GM18870 (cell line): ENCODE data around the gene RDH14.

Experiments used
- ATAC-seq: cut with Tn5 transposase; IDR thresholded peaks from one replicate; pipeline ENCODE4 v1.9.1; 2021; ENCODE audit warnings: moderate library complexity; ENCODE audit not compliant: unreplicated experiment

The RDH14 gene

GRCh38 chr2:18566145-18566769, 5.8 kb upstream of the RDH14 start:
- ATAC-seq, result no peak

- peak; percentile 17 for ATAC-seq
Observed at GRCh38 chr2:18560797-18561085, 288 bp upstream of the RDH14 start.

- ATAC-seq, result no peak
Observed at GRCh38 chr2:18559531-18560030, 872 bp downstream of the RDH14 start.

- ATAC-seq, result no peak
Observed at GRCh38 chr2:18558458-18558857, 2.0 kb downstream of the RDH14 start.

- ATAC-seq, result no peak
Observed at GRCh38 chr2:18557121-18557520, 3.3 kb downstream of the RDH14 start.

GRCh38 chr2:18552351-18553077, 7.9 kb downstream of the RDH14 start:
- no peak for ATAC-seq

- ATAC-seq, result no peak
Observed at GRCh38 chr2:18551623-18552022, 8.8 kb downstream of the RDH14 start.

GRCh38 chr2:18551169-18551568, 9.3 kb downstream of the RDH14 start:
- ATAC-seq, result no peak

- ATAC-seq, result no peak
Observed at GRCh38 chr2:18550433-18550832, 10.0 kb downstream of the RDH14 start.

GRCh38 chr2:18549083-18549482, 11.4 kb downstream of the RDH14 start:
- no peak for ATAC-seq

- no peak for ATAC-seq
Observed at GRCh38 chr2:18548621-18549020, 11.8 kb downstream of the RDH14 start.

GRCh38 chr2:18546567-18546966, 13.9 kb downstream of the RDH14 start:
- ATAC-seq, result no peak

GRCh38 chr2:18545384-18545783, 15.1 kb downstream of the RDH14 start:
- no peak for ATAC-seq

- no peak for ATAC-seq
Observed at GRCh38 chr2:18544171-18544570, 16.3 kb downstream of the RDH14 start.

- peak; percentile 68 for ATAC-seq
Observed at GRCh38 chr2:18540872-18541271, 19.6 kb downstream of the RDH14 start.

GRCh38 chr2:18536697-18537096, 23.8 kb downstream of the RDH14 start:
- ATAC-seq, result no peak

GRCh38 chr2:18536100-18536499, 24.4 kb downstream of the RDH14 start:
- no peak for ATAC-seq

GRCh38 chr2:18531194-18531593, 29.3 kb downstream of the RDH14 start:
- no peak for ATAC-seq

- ATAC-seq, result no peak
Observed at GRCh38 chr2:18527822-18528221, 32.6 kb downstream of the RDH14 start.

- no peak for ATAC-seq
Observed at GRCh38 chr2:18527326-18527725, 33.1 kb downstream of the RDH14 start.

- no peak for ATAC-seq
Observed at GRCh38 chr2:18526429-18526828, 34.0 kb downstream of the RDH14 start.

- ATAC-seq, result no peak
Observed at GRCh38 chr2:18525852-18526251, 34.6 kb downstream of the RDH14 start.

GRCh38 chr2:18525236-18525635, 35.2 kb downstream of the RDH14 start:
- ATAC-seq, result no peak
